ENCODE results near the gene RHBDL1.

GRCh38 chr16:704552-705380 lies 29.3 kb downstream of the RHBDL1 start:
- no peak for TF ChIP-seq POLR2A (IDR thresholded peaks at IDR 0.05)
- TF ChIP-seq CTCF (IDR thresholded peaks at IDR 0.05) = no peak
